Activated gamma-delta T cell treated with anti-CD3 and anti-CD28 coated beads, Interleukin-2, amount 50 U/mL, for 16 hours (primary cell): ENCODE measurements around the gene TYRO3.
A peak's percentile ranks its signal among the peaks of the same experiment; 100 is the strongest.
"Not testable (repeated sequence)": the region's sequence is repeated elsewhere in the genome, so short reads cannot be mapped to it uniquely, and the experiment has no call there.

Experiments used
- DNase-seq: peaks from one replicate; pipeline ENCODE4 v3.0.0-alpha.2; 2020; ENCODE audit warnings: low read depth

TYRO3 gene

GRCh38 chr15:41574158-41574557 is 15.1 kb downstream of the TYRO3 start:
- no peak for DNase-seq

- no peak for DNase-seq
Observed at GRCh38 chr15:41575282-41575681, 16.3 kb downstream of the TYRO3 start.

- DNase-seq = no peak
Observed at GRCh38 chr15:41577863-41578735, 19.1 kb downstream of the TYRO3 start.

GRCh38 chr15:41578736-41579383 is 19.8 kb downstream of the TYRO3 start:
- DNase-seq = no peak

GRCh38 chr15:41581110-41581509 is 22.1 kb downstream of the TYRO3 start:
- DNase-seq = no peak

- DNase-seq = no peak
Observed at GRCh38 chr15:41583795-41584194, 24.8 kb downstream of the TYRO3 start.

- no peak for DNase-seq
Observed at GRCh38 chr15:41584636-41585126, 25.7 kb downstream of the TYRO3 start.

GRCh38 chr15:41585127-41586047 is 26.4 kb downstream of the TYRO3 start:
- DNase-seq = no peak

GRCh38 chr15:41586531-41587282 is 27.7 kb downstream of the TYRO3 start:
- DNase-seq = not testable (repeated sequence)

GRCh38 chr15:41589018-41589417 is 30.0 kb downstream of the TYRO3 start:
- DNase-seq = not testable (repeated sequence)

- not testable (repeated sequence) for DNase-seq
Observed at GRCh38 chr15:41589571-41589970, 30.6 kb downstream of the TYRO3 start.

GRCh38 chr15:41591217-41591616 is 32.2 kb downstream of the TYRO3 start:
- not testable (repeated sequence) for DNase-seq

- DNase-seq = not testable (repeated sequence)
Observed at GRCh38 chr15:41592718-41593117, 33.7 kb downstream of the TYRO3 start.

GRCh38 chr15:41594801-41595746 is 36.1 kb downstream of the TYRO3 start:
- no peak for DNase-seq

- DNase-seq = no peak
Observed at GRCh38 chr15:41596972-41597371, 38.0 kb downstream of the TYRO3 start.

- DNase-seq = no peak
Observed at GRCh38 chr15:41597787-41598186, 38.8 kb downstream of the TYRO3 start.

GRCh38 chr15:41599061-41599460 is 40.0 kb downstream of the TYRO3 start:
- DNase-seq = no peak

GRCh38 chr15:41603411-41603935 is 44.5 kb downstream of the TYRO3 start:
- DNase-seq = no peak

GRCh38 chr15:41603941-41604911 is 45.2 kb downstream of the TYRO3 start:
- peak; percentile 25 for DNase-seq
